Activated gamma-delta T cell treated with Interleukin-2 at 50 U/mL for 16 hours (primary cell): ENCODE results near the gene KRT71.

Experiments
- DNase-seq: peaks from one replicate; pipeline ENCODE4 v3.0.0-alpha.2; 2020

The KRT71 gene

GRCh38 chr12:52535574-52535973, 17.4 kb downstream of the KRT71 start:
- no peak for DNase-seq

GRCh38 chr12:52534482-52534881, 18.5 kb downstream of the KRT71 start:
- no peak for DNase-seq

GRCh38 chr12:52533686-52534470, 19.1 kb downstream of the KRT71 start:
- no peak for DNase-seq

- DNase-seq = no peak
These were observed 20.3 kb downstream of the KRT71 start for GRCh38 chr12:52532636-52533035.

GRCh38 chr12:52531566-52532300, 21.2 kb downstream of the KRT71 start:
- no peak for DNase-seq

- DNase-seq = no peak
These were observed 22.0 kb downstream of the KRT71 start for GRCh38 chr12:52530905-52531304.

- no peak for DNase-seq
These were observed 22.6 kb downstream of the KRT71 start for GRCh38 chr12:52530366-52530765.

GRCh38 chr12:52529846-52530245, 23.1 kb downstream of the KRT71 start:
- DNase-seq = no peak

- DNase-seq = no peak
These were observed 23.5 kb downstream of the KRT71 start for GRCh38 chr12:52529417-52529816.

GRCh38 chr12:52528641-52529143, 24.3 kb downstream of the KRT71 start:
- no peak for DNase-seq

GRCh38 chr12:52527121-52527800, 25.7 kb downstream of the KRT71 start:
- DNase-seq = no peak

GRCh38 chr12:52526511-52526951, 26.4 kb downstream of the KRT71 start:
- no peak for DNase-seq

- DNase-seq = no peak
These were observed 27.1 kb downstream of the KRT71 start for GRCh38 chr12:52525661-52526499.

GRCh38 chr12:52524898-52525591, 27.9 kb downstream of the KRT71 start:
- DNase-seq = no peak

GRCh38 chr12:52524241-52524897, 28.6 kb downstream of the KRT71 start:
- no peak for DNase-seq

GRCh38 chr12:52523824-52524223, 29.1 kb downstream of the KRT71 start:
- DNase-seq = no peak

- DNase-seq = no peak
These were observed 30.5 kb downstream of the KRT71 start for GRCh38 chr12:52522346-52523011.

GRCh38 chr12:52521568-52522266, 31.2 kb downstream of the KRT71 start:
- DNase-seq = no peak

- no peak for DNase-seq
These were observed 31.8 kb downstream of the KRT71 start for GRCh38 chr12:52521175-52521567.
